LoVo (cell line): ENCODE results near the gene TMEM89.
A peak's percentile ranks its signal among the peaks of the same experiment; 100 is the strongest.

Source experiments
- DNase-seq: peaks from one replicate; pipeline ENCODE4 v3.0.0-alpha.2; 2016; ENCODE audit warnings: low spot score

The TMEM89 gene

GRCh38 chr3:48621461-48621869 is at the start of gene TMEM89:
Gene TMEM89 (minus strand): TSS chr3:48621769. CDS start chr3:48621756, 13 bp downstream.
- DNase-seq: no peak

GRCh38 chr3:48664929-48665328 is 43.4 kb upstream of the TMEM89 start:
- no peak for DNase-seq

- DNase-seq: no peak
Measured at GRCh38 chr3:48664313-48664644, 42.7 kb upstream of the TMEM89 start.

- DNase-seq: peak; percentile 98
Measured at GRCh38 chr3:48663489-48664312, 42.1 kb upstream of the TMEM89 start.

GRCh38 chr3:48662753-48663488 is 41.4 kb upstream of the TMEM89 start, which contains the start of gene CELSR3:
Gene CELSR3 (minus strand): TSS chr3:48662886. CDS start chr3:48662634, 252 bp downstream.
- DNase-seq: peak; percentile 77

- no peak for DNase-seq
Measured at GRCh38 chr3:48662145-48662752, 40.7 kb upstream of the TMEM89 start.

- DNase-seq: no peak
Measured at GRCh38 chr3:48661501-48662144, 40.1 kb upstream of the TMEM89 start.

GRCh38 chr3:48660800-48661400 is 39.3 kb upstream of the TMEM89 start:
- no peak for DNase-seq

GRCh38 chr3:48656841-48657281 is 35.3 kb upstream of the TMEM89 start:
- no peak for DNase-seq

- DNase-seq: no peak
Measured at GRCh38 chr3:48656061-48656840, 34.7 kb upstream of the TMEM89 start.

- no peak for DNase-seq
Measured at GRCh38 chr3:48655606-48656005, 34.0 kb upstream of the TMEM89 start.

GRCh38 chr3:48655063-48655462 is 33.5 kb upstream of the TMEM89 start:
- DNase-seq: no peak

GRCh38 chr3:48652923-48653715 is 31.6 kb upstream of the TMEM89 start:
- no peak for DNase-seq

- no peak for DNase-seq
Measured at GRCh38 chr3:48651771-48652170, 30.2 kb upstream of the TMEM89 start.

GRCh38 chr3:48650723-48651122 is 29.2 kb upstream of the TMEM89 start:
- DNase-seq: no peak

- DNase-seq: no peak
Measured at GRCh38 chr3:48648188-48648850, 26.8 kb upstream of the TMEM89 start.

- DNase-seq: no peak
Measured at GRCh38 chr3:48647714-48648113, 26.1 kb upstream of the TMEM89 start.

GRCh38 chr3:48644898-48645760 is 23.6 kb upstream of the TMEM89 start:
- DNase-seq: no peak

GRCh38 chr3:48642605-48643004 is 21.0 kb upstream of the TMEM89 start:
- no peak for DNase-seq
